Chondrocyte (in vitro differentiated cells): ENCODE data around the gene SLC34A3. TPM values are rescaled to one million over a fixed set of nuclear protein-coding genes. Genes with fewer than 3 reads are reported as not detected.

ENCODE experiments used
- DNase-seq: peaks from one replicate; pipeline ENCODE4 v3.0.0; 2021; ENCODE audit warnings: mixed read lengths, low spot score
- H3K27ac Mint-ChIP-seq: one replicate; pipeline ENCODE4 v1.8.0; 2021; ENCODE audit warnings: mild to moderate bottlenecking, moderate library complexity, mixed read lengths; ENCODE audit not compliant: unreplicated experiment
- H3K27me3 Mint-ChIP-seq: 2 replicates; pipeline ENCODE4 v1.8.0; 2021; ENCODE audit warnings: low read depth, mixed read lengths
- H3K36me3 Mint-ChIP-seq: 2 replicates; pipeline ENCODE4 v1.8.0; 2021; ENCODE audit warnings: low read depth, mixed read lengths
- H3K4me1 Mint-ChIP-seq: 2 replicates; pipeline ENCODE4 v1.8.0; 2021; ENCODE audit warnings: low read depth, mild to moderate bottlenecking, mixed read lengths
- H3K4me3 Mint-ChIP-seq: one replicate; pipeline ENCODE4 v1.8.0; 2021; ENCODE audit warnings: mild to moderate bottlenecking, moderate library complexity, mixed read lengths; ENCODE audit not compliant: unreplicated experiment
- H3K9me3 Mint-ChIP-seq: 2 replicates; pipeline ENCODE4 v1.8.0; 2021; ENCODE audit warnings: low read depth, mixed read lengths
- total RNA-seq: library from RNA; stranded (reverse); gene quantifications from 3 replicates; pipeline ENCODE4 v1.2.1, GENCODE V29; 2021
- TF ChIP-seq, protein P1 (sequence below): fragments of 200-600 bp; sonication (generic); IDR thresholded peaks from 2 replicates; pipeline ENCODE4 v1.5.0; 2021; ENCODE audit warnings: antibody characterized with exemption, mild to moderate bottlenecking, moderate library complexity

Gene SLC34A3
- total RNA-seq, 1 donor from 2014 or later, result not detected

DNA sequence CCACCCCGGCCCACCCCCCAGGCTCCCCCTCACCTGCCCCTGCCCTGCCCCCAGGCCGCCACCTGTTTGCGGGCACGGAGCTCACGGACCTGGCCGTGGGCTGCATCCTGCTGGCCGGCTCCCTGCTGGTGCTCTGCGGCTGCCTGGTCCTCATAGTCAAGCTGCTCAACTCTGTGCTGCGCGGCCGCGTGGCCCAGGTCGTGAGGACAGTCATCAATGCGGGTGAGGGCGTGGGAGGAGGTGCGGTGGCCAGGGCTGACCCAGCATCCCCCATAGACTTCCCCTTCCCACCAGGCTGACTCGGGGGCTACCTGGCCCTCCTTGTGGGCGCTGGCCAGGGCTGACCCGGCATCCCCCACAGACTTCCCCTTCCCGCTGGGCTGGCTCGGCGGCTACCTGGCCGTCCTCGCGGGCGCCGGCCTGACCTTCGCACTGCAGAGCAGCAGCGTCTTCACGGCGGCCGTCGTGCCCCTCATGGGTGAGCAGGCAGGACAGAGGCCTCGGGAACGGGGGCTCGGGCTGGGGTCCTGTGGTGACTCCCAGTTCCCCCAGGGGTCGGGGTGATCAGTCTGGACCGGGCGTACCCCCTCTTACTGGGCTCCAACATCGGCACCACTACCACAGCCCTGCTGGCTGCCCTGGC, 3.5 kb downstream of the SLC34A3 start:
- Mint-ChIP-seq H3K27ac (no peak overlapping the region), H3K36me3 (no peaks in the 10 kb centered on the region), H3K27me3 (no peaks in the 10 kb centered on the region), H3K9me3 (no peaks in the 10 kb centered on the region), H3K4me3 (no peak overlapping the region), H3K4me1 (peaks cover 4% of the 10 kb centered on the region)
- TF ChIP-seq, protein P1, sequence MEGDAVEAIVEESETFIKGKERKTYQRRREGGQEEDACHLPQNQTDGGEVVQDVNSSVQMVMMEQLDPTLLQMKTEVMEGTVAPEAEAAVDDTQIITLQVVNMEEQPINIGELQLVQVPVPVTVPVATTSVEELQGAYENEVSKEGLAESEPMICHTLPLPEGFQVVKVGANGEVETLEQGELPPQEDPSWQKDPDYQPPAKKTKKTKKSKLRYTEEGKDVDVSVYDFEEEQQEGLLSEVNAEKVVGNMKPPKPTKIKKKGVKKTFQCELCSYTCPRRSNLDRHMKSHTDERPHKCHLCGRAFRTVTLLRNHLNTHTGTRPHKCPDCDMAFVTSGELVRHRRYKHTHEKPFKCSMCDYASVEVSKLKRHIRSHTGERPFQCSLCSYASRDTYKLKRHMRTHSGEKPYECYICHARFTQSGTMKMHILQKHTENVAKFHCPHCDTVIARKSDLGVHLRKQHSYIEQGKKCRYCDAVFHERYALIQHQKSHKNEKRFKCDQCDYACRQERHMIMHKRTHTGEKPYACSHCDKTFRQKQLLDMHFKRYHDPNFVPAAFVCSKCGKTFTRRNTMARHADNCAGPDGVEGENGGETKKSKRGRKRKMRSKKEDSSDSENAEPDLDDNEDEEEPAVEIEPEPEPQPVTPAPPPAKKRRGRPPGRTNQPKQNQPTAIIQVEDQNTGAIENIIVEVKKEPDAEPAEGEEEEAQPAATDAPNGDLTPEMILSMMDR, result no peak
- DNase-seq, result no peak

DNA sequence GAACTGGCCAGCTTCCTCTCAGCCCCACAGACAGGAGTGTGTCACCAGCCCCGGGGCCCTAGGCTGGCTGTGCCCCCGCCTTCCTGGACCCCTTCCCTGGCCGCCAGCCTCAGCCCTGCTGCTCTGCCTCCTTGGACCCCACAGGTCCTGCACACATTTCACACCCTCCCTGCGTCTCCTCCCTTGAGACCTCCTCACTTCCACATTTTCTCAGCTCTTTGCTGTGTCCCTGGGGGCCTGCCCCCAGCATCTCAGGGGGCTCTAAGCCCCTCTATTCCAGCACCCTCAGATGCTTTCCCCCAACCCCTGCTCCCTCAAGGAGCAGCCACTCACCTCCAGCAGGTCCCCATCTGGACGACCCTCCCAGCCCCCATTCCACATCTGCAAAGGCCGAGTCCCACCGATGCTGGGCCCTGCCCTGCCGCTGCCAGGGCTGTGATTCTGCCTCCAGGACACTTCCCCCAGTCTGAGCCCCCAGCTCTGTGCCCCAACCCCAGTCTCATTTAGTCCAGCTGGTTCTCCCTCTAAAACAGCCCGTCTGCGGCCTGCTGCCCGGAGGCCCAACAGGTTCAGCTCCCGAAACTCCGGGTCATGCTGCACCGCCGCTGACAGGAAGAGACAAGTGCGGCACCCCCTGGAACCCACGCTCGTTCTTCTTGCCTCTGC, 4.2 kb downstream of the SLC34A3 start:
- Mint-ChIP-seq H3K4me3 (no peak overlapping the region), H3K36me3 (no peaks in the 10 kb centered on the region), H3K27ac (no peak overlapping the region), H3K4me1 (peaks cover 9% of the 10 kb centered on the region), H3K27me3 (no peaks in the 10 kb centered on the region), H3K9me3 (no peaks in the 10 kb centered on the region)
- DNase-seq, result no peak
- TF ChIP-seq, protein P1, result no peak

DNA sequence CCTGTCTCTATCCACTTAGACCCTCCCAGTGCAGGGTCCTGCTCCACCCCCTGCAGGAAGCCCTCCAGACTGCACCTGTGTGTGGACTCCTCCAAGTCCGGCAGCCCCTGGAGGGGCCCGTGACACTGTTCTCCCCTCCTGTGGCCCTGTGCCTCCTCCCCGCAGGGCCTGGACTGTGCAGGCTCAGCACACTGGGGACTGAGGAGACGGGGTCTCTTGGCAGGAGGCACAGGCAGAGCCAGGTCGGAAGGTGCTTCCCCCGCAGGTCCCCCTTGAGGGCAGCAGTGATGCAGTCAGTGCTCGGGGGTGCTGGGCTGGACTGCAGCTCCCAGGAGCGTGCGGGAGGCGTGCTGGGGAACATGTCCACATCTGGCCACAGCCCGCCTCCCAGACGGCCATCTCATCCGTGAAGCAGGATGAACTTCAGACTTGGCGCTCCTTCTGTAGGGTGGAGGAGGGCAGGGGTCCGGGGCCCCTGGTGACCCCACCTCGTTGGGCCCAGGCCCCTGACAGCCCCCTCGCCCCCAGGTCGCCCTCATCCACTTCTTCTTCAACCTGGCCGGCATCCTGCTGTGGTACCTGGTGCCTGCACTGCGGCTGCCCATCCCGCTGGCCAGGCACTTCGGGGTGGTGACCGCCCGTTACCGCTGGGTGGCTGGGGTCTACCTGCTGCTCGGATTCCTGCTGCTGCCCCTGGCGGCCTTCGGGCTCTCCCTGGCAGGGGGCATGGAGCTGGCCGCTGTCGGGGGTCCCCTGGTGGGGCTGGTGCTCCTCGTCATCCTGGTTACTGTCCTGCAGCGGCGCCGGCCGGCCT, 4.9 kb downstream of the SLC34A3 start:
- Mint-ChIP-seq H3K4me3 (no peak overlapping the region), H3K27ac (no peak overlapping the region)
- TF ChIP-seq, protein P1, result no peak

DNA sequence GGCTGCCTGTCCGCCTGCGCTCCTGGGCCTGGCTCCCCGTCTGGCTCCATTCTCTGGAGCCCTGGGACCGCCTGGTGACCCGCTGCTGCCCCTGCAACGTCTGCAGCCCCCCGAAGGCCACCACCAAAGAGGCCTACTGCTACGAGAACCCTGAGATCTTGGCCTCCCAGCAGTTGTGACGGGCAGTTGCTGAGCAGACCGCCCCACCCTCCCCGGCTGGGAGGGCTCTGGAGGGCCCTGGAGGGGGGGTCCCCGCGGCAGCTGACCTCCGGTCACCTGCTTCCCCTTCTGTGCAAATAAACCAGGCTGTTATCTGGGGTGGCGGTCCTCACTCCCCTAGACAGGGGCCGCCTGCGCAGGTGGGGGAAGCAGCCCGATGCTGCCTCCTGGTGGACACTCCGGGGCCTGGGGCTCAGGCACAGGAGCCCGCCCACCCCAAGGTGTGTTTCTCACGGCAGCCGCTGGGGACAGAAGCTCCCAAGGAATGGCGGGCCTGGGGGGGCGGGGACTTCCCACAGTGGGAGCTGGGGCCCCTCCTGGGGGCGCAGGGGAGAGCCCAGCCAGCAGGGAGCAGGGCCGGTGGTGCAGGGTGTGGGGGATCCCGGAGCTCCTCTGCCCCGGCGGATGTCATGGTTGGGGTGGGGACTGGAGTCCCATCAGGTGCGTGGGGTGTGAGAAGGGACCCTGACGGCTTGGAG, 5.7 kb downstream of the SLC34A3 start:
- DNase-seq, result no peak
- Mint-ChIP-seq H3K4me3 (no peak overlapping the region), H3K27ac (no peak overlapping the region), H3K27me3 (no peaks in the 10 kb centered on the region), H3K36me3 (no peaks in the 10 kb centered on the region), H3K4me1 (peaks cover 11% of the 10 kb centered on the region), H3K9me3 (no peaks in the 10 kb centered on the region)
- TF ChIP-seq, protein P1, result peak; percentile 99

More for the DNA sequence above, 4.9 kb downstream of the SLC34A3 start:
- no peak for DNase-seq
- no peaks in the 10 kb centered on the region for H3K27me3 Mint-ChIP-seq
- H3K36me3 Mint-ChIP-seq, result no peaks in the 10 kb centered on the region
- H3K9me3 Mint-ChIP-seq, result no peaks in the 10 kb centered on the region
- peaks cover 11% of the 10 kb centered on the region for H3K4me1 Mint-ChIP-seq
